Osteocyte (in vitro differentiated cells): ENCODE results near the gene RHBG. TPM values are rescaled to one million over a fixed set of nuclear protein-coding genes. Genes with fewer than 3 reads are reported as not detected.

Experiments used
- DNase-seq: peaks from one replicate; pipeline ENCODE4 v3.0.0; 2021; ENCODE audit warnings: mixed read lengths; ENCODE audit not compliant: unreplicated experiment; ENCODE audit errors: extremely low spot score
- H3K27ac Mint-ChIP-seq: one replicate; pipeline ENCODE4 v1.8.0; 2021; ENCODE audit warnings: mild to moderate bottlenecking, mixed read lengths; ENCODE audit not compliant: unreplicated experiment
- H3K27me3 Mint-ChIP-seq: one replicate; pipeline ENCODE4 v1.8.0; 2021; ENCODE audit warnings: mixed read lengths; ENCODE audit not compliant: unreplicated experiment
- H3K36me3 Mint-ChIP-seq: one replicate; pipeline ENCODE4 v1.8.0; 2021; ENCODE audit warnings: mixed read lengths; ENCODE audit not compliant: unreplicated experiment
- H3K4me1 Mint-ChIP-seq: one replicate; pipeline ENCODE4 v1.8.0; 2021; ENCODE audit warnings: mixed read lengths; ENCODE audit not compliant: unreplicated experiment
- H3K4me3 Mint-ChIP-seq: one replicate; pipeline ENCODE4 v1.8.0; 2021; ENCODE audit warnings: mild to moderate bottlenecking, moderate library complexity, mixed read lengths; ENCODE audit not compliant: unreplicated experiment
- H3K9me3 Mint-ChIP-seq: one replicate; pipeline ENCODE4 v1.8.0; 2021; ENCODE audit warnings: mixed read lengths; ENCODE audit not compliant: unreplicated experiment
- total RNA-seq: library from RNA; stranded (reverse); gene quantifications from 2 replicates; pipeline ENCODE4 v1.2.1, GENCODE V29; 2021
- TF ChIP-seq, protein P1 (sequence below): fragments of 200-600 bp; sonication (generic); IDR thresholded peaks from 2 replicates; pipeline ENCODE4 v1.5.0; 2021; ENCODE audit warnings: antibody characterized with exemption, mild to moderate bottlenecking, moderate library complexity

RHBG gene
- total RNA-seq, 1 donor from 2014 or later: not detected

DNA sequence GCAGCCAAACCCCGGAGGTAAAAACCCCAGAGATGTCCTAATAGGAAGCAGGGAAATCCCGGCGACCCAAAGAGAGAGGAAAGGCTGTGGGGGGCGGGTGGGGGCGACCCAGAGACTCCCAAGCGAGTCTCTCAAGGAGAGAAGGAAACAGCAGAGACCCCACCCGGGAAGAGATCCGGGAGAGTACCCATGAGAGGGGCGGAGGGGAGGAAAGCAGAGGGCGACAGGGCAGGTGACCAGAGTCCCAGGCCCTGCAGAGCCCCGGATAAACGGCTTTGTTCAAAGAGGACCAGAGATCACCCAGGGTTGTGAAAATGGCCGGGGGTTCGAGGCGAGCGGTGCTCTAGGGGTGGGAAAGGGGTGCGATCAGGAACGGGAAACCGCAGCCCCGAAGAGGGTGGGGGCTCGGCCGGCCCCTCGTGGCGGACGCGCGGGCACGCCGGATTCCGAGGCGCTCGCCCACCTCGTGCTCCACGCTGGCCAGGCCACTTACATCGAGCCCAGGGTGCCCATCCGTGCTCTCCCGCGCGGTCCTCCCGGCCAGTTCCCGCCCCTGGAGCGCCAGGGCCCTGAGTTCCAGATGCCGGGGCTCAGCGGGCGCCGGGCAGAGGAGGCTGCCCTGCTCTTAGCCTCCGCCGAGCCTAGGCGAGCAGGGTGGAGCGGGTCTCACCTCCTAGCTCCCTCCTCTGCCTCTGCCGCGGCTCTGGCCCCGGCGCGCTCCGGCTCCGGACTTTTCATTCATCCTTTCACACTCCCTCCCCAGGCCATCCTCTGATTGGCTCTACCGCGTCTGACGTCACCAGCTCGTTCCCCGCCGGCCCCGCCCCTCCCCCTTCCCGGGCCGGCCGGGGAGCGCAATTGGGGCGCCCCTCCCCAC, 52.3 kb downstream of the RHBG start:
- Mint-ChIP-seq H3K36me3 (no peaks in the 10 kb centered on the region), H3K4me3 (peak overlapping the region; percentile 64), H3K4me1 (peaks cover 16% of the 10 kb centered on the region), H3K27me3 (peaks cover 96% of the 10 kb centered on the region), H3K27ac (no peak overlapping the region), H3K9me3 (no peaks in the 10 kb centered on the region)
- TF ChIP-seq, protein P1, sequence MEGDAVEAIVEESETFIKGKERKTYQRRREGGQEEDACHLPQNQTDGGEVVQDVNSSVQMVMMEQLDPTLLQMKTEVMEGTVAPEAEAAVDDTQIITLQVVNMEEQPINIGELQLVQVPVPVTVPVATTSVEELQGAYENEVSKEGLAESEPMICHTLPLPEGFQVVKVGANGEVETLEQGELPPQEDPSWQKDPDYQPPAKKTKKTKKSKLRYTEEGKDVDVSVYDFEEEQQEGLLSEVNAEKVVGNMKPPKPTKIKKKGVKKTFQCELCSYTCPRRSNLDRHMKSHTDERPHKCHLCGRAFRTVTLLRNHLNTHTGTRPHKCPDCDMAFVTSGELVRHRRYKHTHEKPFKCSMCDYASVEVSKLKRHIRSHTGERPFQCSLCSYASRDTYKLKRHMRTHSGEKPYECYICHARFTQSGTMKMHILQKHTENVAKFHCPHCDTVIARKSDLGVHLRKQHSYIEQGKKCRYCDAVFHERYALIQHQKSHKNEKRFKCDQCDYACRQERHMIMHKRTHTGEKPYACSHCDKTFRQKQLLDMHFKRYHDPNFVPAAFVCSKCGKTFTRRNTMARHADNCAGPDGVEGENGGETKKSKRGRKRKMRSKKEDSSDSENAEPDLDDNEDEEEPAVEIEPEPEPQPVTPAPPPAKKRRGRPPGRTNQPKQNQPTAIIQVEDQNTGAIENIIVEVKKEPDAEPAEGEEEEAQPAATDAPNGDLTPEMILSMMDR: no peak
- no peak for DNase-seq

DNA sequence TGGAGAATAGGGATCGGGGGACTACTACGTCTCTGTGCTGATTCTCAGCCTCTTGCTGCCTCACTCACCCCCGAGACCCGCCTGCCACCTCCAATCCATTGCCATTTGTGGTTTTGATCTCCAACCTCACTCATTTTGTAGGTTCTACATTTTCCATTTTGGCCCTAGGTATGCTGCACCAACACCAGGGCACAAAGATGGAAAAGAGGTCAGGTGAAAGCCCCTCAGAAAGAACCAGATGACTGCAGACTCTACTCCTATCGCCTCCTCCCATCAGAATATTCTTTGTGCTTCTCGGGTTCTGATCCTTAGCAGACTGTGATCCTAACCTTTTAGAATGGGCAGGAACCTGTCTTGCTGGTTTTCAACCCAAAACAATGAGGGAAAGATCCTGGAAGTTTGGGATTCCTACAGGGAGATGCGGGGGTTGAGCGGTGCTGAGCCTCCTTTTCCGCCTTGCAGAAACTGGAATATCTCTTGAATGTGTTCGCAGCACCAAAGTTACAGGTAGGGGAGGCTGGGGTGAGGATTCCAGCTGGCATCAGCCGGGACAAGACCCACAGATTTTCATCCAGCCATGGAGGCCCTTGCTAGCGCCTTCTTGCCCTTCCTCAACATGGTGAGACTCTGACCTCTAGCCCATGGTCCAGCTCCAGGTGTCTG, 53.1 kb downstream of the RHBG start:
- Mint-ChIP-seq H3K36me3 (no peaks in the 10 kb centered on the region), H3K27ac (no peak overlapping the region), H3K27me3 (peaks cover 96% of the 10 kb centered on the region), H3K9me3 (no peaks in the 10 kb centered on the region), H3K4me1 (peaks cover 16% of the 10 kb centered on the region), H3K4me3 (peak overlapping the region; percentile 33)
- DNase-seq: no peak
- TF ChIP-seq, protein P1: no peak

DNA sequence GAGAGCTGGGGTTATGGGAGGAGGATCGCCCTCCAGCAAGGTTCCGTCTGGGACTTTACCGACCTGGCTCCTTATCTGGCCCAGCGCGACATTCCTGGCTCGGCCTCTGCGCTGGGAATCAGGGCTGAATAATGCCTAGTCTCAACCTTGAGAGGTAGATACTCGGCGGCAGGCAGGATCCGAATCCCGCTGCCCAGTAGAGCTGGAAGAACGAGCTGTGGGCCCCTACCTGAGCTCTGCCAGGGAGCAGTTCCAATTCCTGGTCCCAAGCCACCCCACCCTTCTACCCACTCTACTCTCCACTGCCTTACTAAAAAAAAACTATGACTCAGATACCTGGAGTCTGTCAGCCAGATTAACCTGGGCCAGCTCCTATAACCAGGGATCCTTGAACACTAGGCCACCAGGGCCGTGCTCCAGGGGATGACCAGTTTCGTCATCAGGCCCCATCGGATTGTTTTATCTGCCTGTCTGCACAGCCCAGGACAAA, 53.6 kb downstream of the RHBG start:
- no peak for DNase-seq
- peaks cover 16% of the 10 kb centered on the region for H3K4me1 Mint-ChIP-seq
- no peaks in the 10 kb centered on the region for H3K9me3 Mint-ChIP-seq
- peaks cover 96% of the 10 kb centered on the region for H3K27me3 Mint-ChIP-seq
- H3K27ac Mint-ChIP-seq: no peak overlapping the region
- no peaks in the 10 kb centered on the region for H3K36me3 Mint-ChIP-seq
- TF ChIP-seq, protein P1: no peak
- no peak overlapping the region for H3K4me3 Mint-ChIP-seq

DNA sequence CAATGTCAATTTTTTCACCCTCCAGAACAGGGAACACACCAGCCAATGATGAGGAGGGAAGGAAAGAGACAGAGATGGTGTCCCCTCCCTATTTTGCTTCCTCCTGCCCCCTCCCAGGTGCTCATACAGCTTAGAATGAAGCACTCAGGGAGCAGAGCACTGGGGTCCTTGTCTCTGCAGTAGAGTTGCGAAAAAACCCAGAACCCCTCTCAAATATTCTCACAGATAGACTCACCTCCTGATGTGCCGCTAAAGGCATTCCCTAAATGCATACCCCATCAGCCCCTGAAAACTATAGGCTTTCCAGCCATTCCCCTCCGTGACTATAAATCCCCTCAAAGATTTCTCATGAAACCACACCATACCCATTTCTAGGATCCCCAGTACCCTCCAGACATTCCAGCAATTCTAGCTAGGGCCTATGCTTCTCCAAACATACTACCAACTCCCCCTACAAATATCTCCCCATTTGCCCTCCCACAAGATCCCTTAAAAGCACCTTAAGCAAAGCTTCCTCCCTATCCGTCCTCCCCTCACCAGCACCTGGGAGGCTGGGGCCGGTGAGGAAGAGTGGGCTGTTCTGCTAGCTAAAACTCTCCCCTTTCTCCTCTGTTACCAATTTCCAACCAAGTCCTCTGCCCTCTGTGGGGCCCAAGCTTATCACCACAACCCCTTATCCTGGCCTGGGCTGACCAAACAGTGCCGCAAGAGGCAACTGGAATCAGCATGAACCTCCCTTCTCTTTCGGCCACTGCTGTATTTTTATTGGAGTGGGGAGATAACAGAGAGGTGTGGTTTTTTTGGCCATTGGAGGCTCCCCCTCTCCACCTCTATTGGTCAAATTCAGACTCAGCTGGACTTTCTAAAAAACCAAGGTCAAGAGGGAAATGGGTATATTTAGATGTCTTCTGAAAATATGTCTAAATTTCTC, 54.7 kb downstream of the RHBG start:
- TF ChIP-seq, protein P1: no peak
- H3K27me3 Mint-ChIP-seq: peaks cover 96% of the 10 kb centered on the region
- no peaks in the 10 kb centered on the region for H3K36me3 Mint-ChIP-seq
- no peaks in the 10 kb centered on the region for H3K9me3 Mint-ChIP-seq
- peaks cover 16% of the 10 kb centered on the region for H3K4me1 Mint-ChIP-seq
- H3K27ac Mint-ChIP-seq: no peak overlapping the region
- H3K4me3 Mint-ChIP-seq: no peak overlapping the region
- no peak for DNase-seq
